HuH-7.5 (cell line): ENCODE data around the gene DPH2.

Source experiments
- DNase-seq: peaks from one replicate; pipeline ENCODE4 v3.0.0; 2011; ENCODE audit warnings: low spot score

Gene DPH2

GRCh38 chr1:43984855-43985254 is 15.0 kb downstream of the DPH2 start:
- no peak for DNase-seq

- DNase-seq = no peak
Measured at GRCh38 chr1:43985984-43986595, 16.3 kb downstream of the DPH2 start.

GRCh38 chr1:43986712-43987111 is 16.9 kb downstream of the DPH2 start:
- DNase-seq = no peak

- no peak for DNase-seq
Measured at GRCh38 chr1:43987159-43987902, 17.5 kb downstream of the DPH2 start.

- DNase-seq = no peak
Measured at GRCh38 chr1:43990271-43991199, 20.7 kb downstream of the DPH2 start.

GRCh38 chr1:43991200-43991475 is 21.3 kb downstream of the DPH2 start:
- DNase-seq = no peak

- peak; percentile 84 for DNase-seq
Measured at GRCh38 chr1:43991476-43992231, 21.8 kb downstream of the DPH2 start, which contains the start of gene CCDC24. CCDC24 (plus strand) TSS chr1:43991599; CDS start chr1:43991879, 280 bp downstream.

- DNase-seq = no peak
Measured at GRCh38 chr1:43992232-43992995, 22.6 kb downstream of the DPH2 start.

GRCh38 chr1:43993206-43993914 is 23.6 kb downstream of the DPH2 start:
- DNase-seq = no peak

- no peak for DNase-seq
Measured at GRCh38 chr1:43994071-43994470, 24.3 kb downstream of the DPH2 start.

- peak; percentile 56 for DNase-seq
Measured at GRCh38 chr1:43994794-43995790, 25.3 kb downstream of the DPH2 start.

- no peak for DNase-seq
Measured at GRCh38 chr1:43995984-43996732, 26.3 kb downstream of the DPH2 start.

GRCh38 chr1:43996733-43997115 is 26.9 kb downstream of the DPH2 start:
- DNase-seq = no peak

- DNase-seq = no peak
Measured at GRCh38 chr1:43997295-43997999, 27.6 kb downstream of the DPH2 start.

GRCh38 chr1:43998000-43998378 is 28.2 kb downstream of the DPH2 start:
- DNase-seq = no peak

- DNase-seq = no peak
Measured at GRCh38 chr1:43999455-43999854, 29.6 kb downstream of the DPH2 start.

GRCh38 chr1:44000122-44000665 is 30.4 kb downstream of the DPH2 start:
- no peak for DNase-seq

GRCh38 chr1:44002165-44002564 is 32.4 kb downstream of the DPH2 start:
- no peak for DNase-seq
